ENCODE data around the gene EDRF1.

GRCh38 chr10:125774581-125775191, 55.2 kb downstream of the EDRF1 start:
- no peak for TF ChIP-seq SIN3A (IDR thresholded peaks at IDR 0.05; ENCODE audit: low read depth, low read length)
- no peak for TF ChIP-seq CHD4 (IDR thresholded peaks at IDR 0.05)
- no peak for TF ChIP-seq CTCF (IDR thresholded peaks at IDR 0.05 in 2 of 3, conservative IDR thresholded peaks at IDR 0.05 in 1 of 3; ENCODE audit: control insufficient read depth in 2 of 3, extremely low read depth in 1 of 3, insufficient read depth in 1 of 3, low read depth in 3 of 3, low read length in 3 of 3)
- TF ChIP-seq CEBPB (IDR thresholded peaks at IDR 0.05; ENCODE audit: borderline replicate concordance in 1 of 2, low read depth in 2 of 2, low read length in 2 of 2) = no peak
- no peak for TF ChIP-seq MAX (IDR thresholded peaks at IDR 0.05; ENCODE audit: low read depth, low read length)
- TF ChIP-seq RELA (IDR thresholded peaks at IDR 0.05; ENCODE audit: borderline replicate concordance, partially characterized antibody) = no peak

Measured in GM12878 (cell line).